Psoas muscle (tissue), 8 donors: ENCODE data around the gene TMEM94. TPM values are rescaled to one million over a fixed set of nuclear protein-coding genes. Genes with fewer than 3 reads are reported as not detected.
"Not testable (repeated sequence)": the region's sequence is repeated elsewhere in the genome, so short reads cannot be mapped to it uniquely, and the experiment has no call there.

Source experiments
- ATAC-seq, 4 donors: fragments of 200-7000 bp; cut with Tn5 transposase; one replicate each; pipeline ENCODE4 v1.9.1; 2020; ENCODE audit warnings: moderate library complexity in 3 of 4, mild to moderate bottlenecking in 2 of 4
- DNase-seq, 2 donors: peaks; one replicate each; pipeline ENCODE4 v3.0.0-alpha.2; 2020
- H3K27ac ChIP-seq: fragments of 200-600 bp; one replicate; pipeline ENCODE4 v1.8.0; 2022
- H3K27me3 ChIP-seq, 3 donors: fragments of 200-600 bp in 1 of 3; one replicate each; pipeline versions ENCODE4 v1.6.1 to v1.8.0; 2013 to 2022; ENCODE audit warnings: low read length in 2 of 3, mild to moderate bottlenecking in 2 of 3, moderate library complexity in 1 of 3; ENCODE audit not compliant: insufficient read depth in 3 of 3
- H3K36me3 ChIP-seq, 2 donors: fragments of 200-600 bp in 1 of 2; one replicate each; pipeline versions ENCODE4 v1.6.1 to v1.8.0; 2013 to 2022; ENCODE audit warnings: low read depth in 1 of 2, mild to moderate bottlenecking in 1 of 2, moderate library complexity in 1 of 2; ENCODE audit not compliant: insufficient read depth in 1 of 2
- H3K4me1 ChIP-seq: fragments of 200-600 bp; one replicate; pipeline ENCODE4 v1.8.0; 2022
- H3K4me3 ChIP-seq: fragments of 200-600 bp; one replicate; pipeline ENCODE4 v1.8.0; 2022; ENCODE audit warnings: mild to moderate bottlenecking
- H3K9me3 ChIP-seq: fragments of 200-600 bp; one replicate; pipeline ENCODE4 v1.8.0; 2022
- WGBS, 3 donors: extraction: QIAGEN DNeasy Blood & Tissue Kit; methylation state at CpG; one replicate each; pipeline versions ENCODE4 v1.1.6 to v1.1.7; 2013; 5-methylcytosine and 5-hydroxymethylcytosine counted together
- intact Hi-C, 2 donors: fragments of 100-400 bp; cut with DNase I; formaldehyde crosslinking; loops; one replicate each; pipeline versions ENCODE4 v1.11.0 to v1.14.2; 2022
- polyA plus RNA-seq, 3 donors: library from polyadenylated mRNA; stranded (reverse); fragments of 200-250 nt; gene quantifications; one replicate each; pipeline ENCODE4 v1.2.3, GENCODE V29; 2013
- total RNA-seq, 4 donors: library from RNA; stranded (reverse); fragmentation: NEBNext Ultra II Directional in 2 of 4; extraction: Animal tissue kit (Norgen Biotek cat#: 25700) in 2 of 4; gene quantifications; one replicate each; pipeline versions ENCODE4 v1.2.1 to v1.2.4, GENCODE V29; 2021 to 2023
- TF ChIP-seq, protein P1 (sequence below): fragments of 200-600 bp; IDR thresholded peaks from one replicate; pipeline ENCODE4 v1.8.0; 2022; ENCODE audit warnings: antibody characterized with exemption
- donor health status: healthy with polysubstance abuse.
- donor health status: DM: no; HTN: no; CAD: no; lungs with moderate emphysema.
- donor health status: Bipolar disorder and iron deficiency.
- donor health status: healthy.
- donor health status: DM: yes; HTN: yes; CAD: no.
- donor health status: DM: no; HTN: no; CAD: no.
- donor health status: DM: no; HTN: no; CAD: no.
- donor health status: DM: yes; HTN: yes; CAD: no.

TMEM94 gene
- total and polyA plus RNA-seq, 7 donors, result 18.7 to 64.3 (median 47.5) TPM

DNA sequence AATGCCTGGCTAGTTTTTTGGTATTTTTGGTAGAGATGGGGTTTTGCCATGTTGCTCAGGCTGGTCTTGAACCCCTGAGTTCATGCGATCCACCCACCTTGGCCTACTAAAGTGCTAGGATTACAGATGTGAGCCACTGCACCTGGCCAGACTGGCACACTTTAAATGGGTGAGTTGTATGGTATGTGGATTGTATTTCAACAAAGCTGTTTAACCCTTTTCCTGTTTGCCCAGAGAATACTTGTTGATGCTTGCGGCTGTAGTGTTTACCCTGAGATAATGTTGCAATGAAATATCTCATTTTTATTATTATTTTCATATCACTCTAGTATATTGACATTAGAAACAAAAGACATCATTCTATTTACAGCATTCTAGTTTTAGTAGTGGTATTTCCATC is 17.1 kb upstream of the TMEM94 start:
- 69 to 76% (median 76%) methylated on average over 2 of the region's 2 CpGs for WGBS, 3 donors

DNA sequence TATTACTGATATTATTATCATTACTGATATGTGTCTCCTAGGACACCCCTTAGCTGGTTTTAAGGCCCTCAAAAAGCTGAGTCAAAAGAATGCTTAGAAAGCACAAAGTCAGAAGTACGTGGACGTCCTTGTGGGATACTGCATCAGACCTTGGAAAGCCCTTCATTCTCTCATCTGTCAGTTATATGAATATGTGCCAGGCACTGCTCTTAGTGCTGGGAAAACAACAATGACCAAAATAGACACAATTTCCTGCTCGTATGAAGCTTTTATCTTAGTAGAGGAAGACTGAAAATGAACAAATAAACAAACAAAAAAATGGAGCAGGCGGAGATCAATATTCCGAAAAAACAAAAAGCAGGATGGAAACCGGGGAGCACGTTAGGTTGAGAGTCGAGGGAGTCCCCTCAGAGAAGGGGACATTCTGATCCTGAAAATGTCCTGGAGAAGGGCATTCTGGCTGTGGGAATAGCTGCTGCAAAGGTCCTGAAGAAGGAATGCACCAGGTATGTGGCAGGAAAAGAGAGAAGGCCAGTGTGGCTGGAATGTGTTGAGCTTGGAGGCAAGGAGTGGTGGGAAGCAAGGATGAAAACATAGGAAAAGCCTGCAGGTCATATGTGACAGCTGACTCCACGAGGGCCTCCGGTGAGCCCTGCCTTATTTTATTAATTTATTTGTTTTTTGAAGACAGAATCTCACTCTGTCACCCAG is 15.5 kb upstream of the TMEM94 start:
- 50 to 58% (median 57%) methylated on average over 10 of the region's 10 CpGs for WGBS, 3 donors
- Histone ChIP-seq H3K4me1 (peaks cover 7% of the 10 kb centered on the region), H3K9me3 (no peaks in the 10 kb centered on the region), H3K4me3 (no peak overlapping the region), H3K36me3 (no peaks in the 10 kb centered on the region), H3K27me3 (no peaks in the 10 kb centered on the region), H3K27ac (no peak overlapping the region)
- no peak for DNase-seq
- intact Hi-C loops, result no loop called here
- no peak for ATAC-seq
- TF ChIP-seq, protein P1, sequence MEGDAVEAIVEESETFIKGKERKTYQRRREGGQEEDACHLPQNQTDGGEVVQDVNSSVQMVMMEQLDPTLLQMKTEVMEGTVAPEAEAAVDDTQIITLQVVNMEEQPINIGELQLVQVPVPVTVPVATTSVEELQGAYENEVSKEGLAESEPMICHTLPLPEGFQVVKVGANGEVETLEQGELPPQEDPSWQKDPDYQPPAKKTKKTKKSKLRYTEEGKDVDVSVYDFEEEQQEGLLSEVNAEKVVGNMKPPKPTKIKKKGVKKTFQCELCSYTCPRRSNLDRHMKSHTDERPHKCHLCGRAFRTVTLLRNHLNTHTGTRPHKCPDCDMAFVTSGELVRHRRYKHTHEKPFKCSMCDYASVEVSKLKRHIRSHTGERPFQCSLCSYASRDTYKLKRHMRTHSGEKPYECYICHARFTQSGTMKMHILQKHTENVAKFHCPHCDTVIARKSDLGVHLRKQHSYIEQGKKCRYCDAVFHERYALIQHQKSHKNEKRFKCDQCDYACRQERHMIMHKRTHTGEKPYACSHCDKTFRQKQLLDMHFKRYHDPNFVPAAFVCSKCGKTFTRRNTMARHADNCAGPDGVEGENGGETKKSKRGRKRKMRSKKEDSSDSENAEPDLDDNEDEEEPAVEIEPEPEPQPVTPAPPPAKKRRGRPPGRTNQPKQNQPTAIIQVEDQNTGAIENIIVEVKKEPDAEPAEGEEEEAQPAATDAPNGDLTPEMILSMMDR, result no peak

More for the DNA sequence above, 17.1 kb upstream of the TMEM94 start:
- ATAC-seq (no peak), DNase-seq (no peak)
- TF ChIP-seq, protein P1, result no peak
- Histone ChIP-seq H3K4me3 (no peak overlapping the region), H3K27ac (no peak overlapping the region), H3K4me1 (peaks cover 6% of the 10 kb centered on the region), H3K27me3 (no peaks in the 10 kb centered on the region), H3K9me3 (no peaks in the 10 kb centered on the region), H3K36me3 (no peaks in the 10 kb centered on the region)
- intact Hi-C loops, result no loop called here

DNA sequence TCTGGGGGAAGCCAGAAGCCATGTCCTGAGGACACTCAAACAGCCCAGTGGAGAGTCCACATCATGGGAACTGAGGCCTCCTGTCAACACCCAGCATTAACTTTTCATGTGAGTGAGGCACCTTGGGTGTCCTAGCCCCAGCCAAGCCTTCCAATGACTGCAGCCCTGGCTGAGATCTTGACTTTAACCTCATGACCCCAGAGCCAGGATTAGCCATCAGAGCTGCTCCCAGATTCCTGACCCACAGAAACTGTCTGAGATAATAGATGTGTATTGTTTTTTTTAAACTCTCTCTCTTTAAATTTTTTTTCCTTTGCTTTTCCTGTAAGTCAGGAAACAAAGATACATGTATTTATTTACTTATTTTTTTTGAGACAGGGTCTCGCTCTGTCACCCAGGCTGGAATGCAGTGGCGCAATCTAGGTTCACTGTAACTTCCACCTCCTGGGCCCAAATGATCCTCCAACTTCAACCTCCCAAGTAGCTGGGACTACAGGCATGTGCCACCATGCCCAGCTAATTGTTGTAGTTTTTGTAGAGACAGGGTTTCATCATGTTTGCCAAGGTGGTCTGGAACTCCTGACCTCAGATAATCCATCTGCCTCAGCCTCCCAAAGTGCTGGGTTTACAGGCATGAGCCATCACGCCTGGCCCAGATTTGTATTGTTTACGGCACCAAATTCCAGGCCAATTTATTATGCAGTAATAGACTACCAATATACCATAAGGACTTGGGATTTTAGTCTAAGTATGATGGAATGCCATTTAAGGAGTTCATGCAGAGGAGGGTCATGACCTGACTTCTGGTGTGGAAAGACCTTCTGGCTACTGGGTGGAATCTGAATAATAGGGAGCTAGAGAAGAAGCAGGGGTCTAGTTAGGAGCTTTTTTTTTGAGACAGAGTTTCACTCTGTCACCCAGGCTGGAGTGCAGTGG is 14.0 kb upstream of the TMEM94 start:
- Histone ChIP-seq H3K36me3 (no peaks in the 10 kb centered on the region), H3K27me3 (no peaks in the 10 kb centered on the region), H3K9me3 (no peaks in the 10 kb centered on the region), H3K4me1 (peaks cover 7% of the 10 kb centered on the region), H3K4me3 (no peak overlapping the region), H3K27ac (no peak overlapping the region)
- TF ChIP-seq, protein P1, result no peak
- WGBS, 3 donors, result 77 to 88% (median 83%) methylated on average over 4 of the region's 4 CpGs
- DNase-seq (no peak), ATAC-seq (no peak)
- intact Hi-C loops, result no loop called here

DNA sequence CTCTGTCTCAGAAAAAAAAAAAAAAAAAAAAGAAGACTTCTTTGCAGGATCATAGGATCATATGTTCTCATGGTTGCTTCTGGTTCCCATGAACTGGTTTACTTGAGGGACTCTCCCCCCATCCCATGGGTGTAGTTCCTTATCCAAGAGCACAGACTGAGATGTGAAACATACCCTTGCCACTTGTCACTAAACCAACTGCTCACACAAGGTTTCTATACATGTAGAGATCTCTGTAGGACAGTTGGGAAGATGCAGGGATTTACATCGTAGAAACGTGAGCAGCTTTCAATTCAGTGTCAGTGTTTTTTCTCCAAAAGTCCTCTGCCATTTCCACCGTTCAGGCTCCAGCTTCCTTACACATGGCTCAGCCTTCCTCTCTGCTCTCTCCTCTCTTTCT is 11.1 kb upstream of the TMEM94 start:
- 83 to 91% (median 86%) methylated on average over 3 of the region's 3 CpGs for WGBS, 3 donors
- ATAC-seq (no peak), DNase-seq (no peak)
- Histone ChIP-seq H3K9me3 (no peaks in the 10 kb centered on the region), H3K27me3 (no peaks in the 10 kb centered on the region), H3K4me1 (peaks cover 7% of the 10 kb centered on the region), H3K4me3 (no peak overlapping the region), H3K36me3 (no peaks in the 10 kb centered on the region), H3K27ac (no peak overlapping the region)
- TF ChIP-seq, protein P1, result no peak
- intact Hi-C loops, result no loop called here

DNA sequence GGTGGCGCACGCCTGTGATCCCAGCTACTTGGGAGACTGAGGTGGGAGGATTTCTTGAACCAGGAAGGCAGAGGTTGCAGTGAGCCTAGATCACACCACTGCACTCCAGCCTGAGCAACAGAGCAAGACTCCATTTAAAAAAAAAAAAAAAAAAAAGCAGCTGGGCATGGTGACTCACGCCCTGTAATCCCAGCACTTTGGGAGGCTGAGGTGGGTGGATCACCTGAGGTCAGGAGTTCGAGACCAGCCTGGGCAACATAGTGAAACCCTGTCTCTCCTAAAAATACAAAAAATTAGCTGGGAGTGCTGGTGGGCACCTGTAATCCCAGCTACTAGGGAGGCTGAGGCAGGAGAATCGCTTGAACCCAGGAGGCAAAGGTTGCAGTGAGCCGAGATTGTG is 10.5 kb upstream of the TMEM94 start:
- ATAC-seq, H3K27ac ChIP-seq, H3K4me3 ChIP-seq, DNase-seq, H3K36me3 ChIP-seq, H3K9me3 ChIP-seq, intact Hi-C loops, H3K4me1 ChIP-seq, H3K27me3 ChIP-seq: not testable (repeated sequence)
- 91 to 100% (median 93%) methylated on average over 5 to 6 of the region's 6 CpGs for WGBS, 3 donors
